NCI-H1436 (cell line): Measurements from ENCODE around the gene NRP1.
"Not testable (repeated sequence)": the region's sequence is repeated elsewhere in the genome, so short reads cannot be mapped to it uniquely, and the experiment has no call there.

Source experiments
- DNase-seq: peaks from one replicate; lab custom pipeline; 2025; lab: John Stamatoyannopoulos, UW

The NRP1 gene

DNA sequence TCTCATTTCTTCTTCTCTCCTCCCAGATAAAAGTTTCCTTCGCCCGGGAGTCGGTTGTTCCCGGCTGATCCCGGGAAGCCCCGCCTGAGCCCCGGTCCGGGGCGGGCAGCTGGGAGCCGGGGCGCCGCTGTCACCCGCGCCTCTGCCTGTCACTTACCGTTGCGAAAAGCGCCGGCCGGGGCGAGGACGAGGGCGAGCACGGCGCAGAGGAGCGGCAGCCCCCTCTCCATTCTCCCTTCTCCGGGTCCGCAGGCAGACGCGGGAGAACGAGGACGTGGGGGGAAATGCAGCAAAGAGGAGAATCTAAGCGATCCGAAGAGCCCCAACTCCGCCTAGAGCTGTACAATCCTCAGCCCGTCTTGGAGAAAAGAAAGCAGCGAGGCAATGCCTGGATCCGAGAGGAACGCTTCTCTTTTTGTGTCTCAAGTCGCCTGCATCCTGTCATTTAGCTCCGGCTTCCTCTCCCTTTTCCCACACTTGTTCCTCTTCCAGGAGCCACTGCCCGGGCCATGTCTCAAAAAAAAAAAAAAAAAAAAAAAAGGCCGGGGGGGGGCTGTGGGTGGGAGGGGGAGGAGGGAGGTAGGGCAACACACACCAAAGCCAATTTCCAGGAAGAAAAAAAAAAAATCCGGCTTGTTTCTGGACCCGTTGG is at the start of gene NRP1:
TSS of gene NRP1 (minus strand) at position 515 of the 652 bp plus-strand sequence. CDS start at position 230, 285 bp downstream.
- DNase-seq = no peak

DNA sequence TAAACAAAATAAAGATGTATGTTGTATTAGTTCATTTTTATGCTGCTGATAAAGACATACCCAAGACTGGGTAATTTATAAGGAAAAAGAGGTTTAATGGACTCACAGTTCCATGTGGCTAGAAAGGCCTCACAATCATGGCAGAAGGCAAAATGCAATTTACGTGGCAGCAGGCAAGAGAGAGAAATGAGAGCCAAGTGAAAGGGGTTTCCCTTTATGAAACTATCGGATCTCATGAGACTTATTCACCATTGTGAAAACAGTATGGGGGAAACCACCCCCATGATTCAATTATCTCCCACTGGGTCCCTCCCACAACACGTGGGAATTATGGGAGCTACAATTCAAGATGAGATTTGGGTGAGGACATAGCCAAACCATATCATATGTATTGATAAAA is 49.7 kb upstream of the NRP1 start:
- DNase-seq = not testable (repeated sequence)

DNA sequence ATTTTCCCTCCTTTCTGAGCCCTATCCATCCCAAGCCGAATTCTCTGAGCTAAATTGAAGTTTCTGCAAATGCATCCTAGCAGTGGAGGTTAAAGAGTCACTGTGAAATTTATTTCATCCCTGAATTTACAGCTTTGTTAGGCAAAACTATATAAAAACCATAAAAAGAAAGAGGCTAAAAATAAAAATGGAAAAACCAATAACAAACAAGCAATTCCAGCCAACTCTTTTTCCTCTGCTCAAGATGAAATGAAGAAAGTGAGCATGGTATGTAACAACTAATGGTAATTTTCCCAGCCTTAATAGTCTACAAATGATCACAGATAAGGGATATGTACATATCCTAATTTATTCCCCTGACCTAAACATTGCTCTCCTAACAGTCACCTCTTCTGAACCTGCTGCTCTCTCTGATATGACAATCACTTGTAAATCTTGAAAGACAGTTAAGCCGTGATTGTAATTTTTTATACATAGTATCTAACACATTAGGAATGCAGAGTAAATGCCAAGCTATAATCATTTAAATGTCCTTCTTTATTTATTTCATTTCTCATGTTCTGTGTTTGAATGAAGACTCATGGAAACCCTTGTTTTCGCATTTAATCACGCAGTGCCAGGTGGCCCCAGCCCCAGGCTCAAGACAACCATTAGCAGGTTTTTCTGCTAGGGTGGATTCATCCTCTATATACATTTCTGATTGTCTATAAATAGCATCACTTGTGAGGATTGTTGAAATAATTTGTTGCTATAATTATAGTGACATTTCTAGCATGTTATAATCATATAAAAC is 48.6 kb upstream of the NRP1 start:
- DNase-seq = no peak

DNA sequence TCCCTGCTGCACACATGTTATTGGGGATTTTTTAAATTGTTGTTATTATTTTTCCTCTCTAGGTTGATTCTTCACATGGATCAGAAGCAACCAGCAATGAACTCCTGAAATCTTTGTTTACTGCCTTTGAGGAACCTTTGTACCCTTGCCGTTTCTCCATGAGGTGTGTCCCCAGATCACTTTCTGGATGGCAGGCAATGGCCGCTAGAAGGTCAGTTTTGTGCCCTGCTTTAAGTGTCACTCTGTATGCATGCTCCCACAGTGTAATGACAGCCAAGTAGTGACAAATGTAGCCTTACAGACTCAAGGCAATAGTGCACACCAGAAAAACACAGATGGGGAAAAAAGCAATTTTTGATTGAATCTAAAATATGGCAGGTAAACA is 47.7 kb upstream of the NRP1 start:
- DNase-seq = no peak

DNA sequence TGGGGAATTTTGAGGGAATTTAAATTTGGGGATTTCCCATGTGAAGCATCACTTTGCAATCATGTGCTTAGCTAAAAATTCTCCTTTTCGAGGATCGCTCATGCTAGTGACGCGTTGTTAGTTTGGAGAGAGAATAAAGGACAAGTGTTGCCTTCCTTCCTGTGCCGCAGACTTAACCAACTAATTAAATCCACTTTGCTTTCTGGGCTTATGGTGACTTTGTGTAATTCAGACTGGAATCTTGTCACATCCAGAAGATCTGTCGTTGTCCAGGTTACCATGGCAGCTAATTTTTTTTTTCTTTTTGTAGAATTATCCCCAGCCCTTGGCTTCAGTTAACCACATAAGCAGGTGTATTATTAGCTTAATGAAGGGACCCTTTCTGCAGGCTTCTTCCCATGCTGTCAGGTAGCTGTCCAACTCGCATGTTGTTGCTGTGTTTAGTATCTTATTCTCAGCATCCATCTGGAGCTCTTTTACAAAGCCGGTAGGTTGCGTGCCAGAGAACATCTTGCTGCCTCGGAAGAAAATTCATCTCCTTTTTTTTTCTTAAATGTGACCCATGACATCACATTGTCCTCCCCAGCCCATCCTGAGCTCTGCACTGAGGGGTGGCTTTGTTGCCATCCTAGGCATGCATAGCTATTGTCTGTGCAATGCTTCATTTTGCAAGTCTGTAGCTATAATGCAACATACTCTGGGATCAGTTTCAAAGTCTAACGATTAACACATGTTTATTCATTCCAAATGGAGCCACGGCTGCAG is 47.2 kb upstream of the NRP1 start:
- DNase-seq = no peak

DNA sequence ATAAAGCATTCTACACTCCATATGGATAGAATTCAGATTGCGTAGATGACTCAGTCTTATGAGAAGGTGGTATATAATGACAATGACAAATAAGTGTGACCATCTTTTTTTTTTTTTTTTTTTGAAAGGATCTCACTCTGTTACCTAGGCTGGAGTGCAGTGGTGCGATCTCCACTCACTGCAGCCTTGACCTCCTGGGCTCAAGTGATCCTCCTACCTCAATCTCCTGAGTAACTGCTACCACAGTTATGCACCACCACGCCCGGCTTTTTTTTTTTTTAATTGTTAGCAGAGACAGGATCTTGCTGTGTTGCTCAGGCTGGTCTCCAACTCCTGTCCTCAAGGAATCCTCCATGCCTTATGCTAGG is 43.2 kb upstream of the NRP1 start:
- no peak for DNase-seq

DNA sequence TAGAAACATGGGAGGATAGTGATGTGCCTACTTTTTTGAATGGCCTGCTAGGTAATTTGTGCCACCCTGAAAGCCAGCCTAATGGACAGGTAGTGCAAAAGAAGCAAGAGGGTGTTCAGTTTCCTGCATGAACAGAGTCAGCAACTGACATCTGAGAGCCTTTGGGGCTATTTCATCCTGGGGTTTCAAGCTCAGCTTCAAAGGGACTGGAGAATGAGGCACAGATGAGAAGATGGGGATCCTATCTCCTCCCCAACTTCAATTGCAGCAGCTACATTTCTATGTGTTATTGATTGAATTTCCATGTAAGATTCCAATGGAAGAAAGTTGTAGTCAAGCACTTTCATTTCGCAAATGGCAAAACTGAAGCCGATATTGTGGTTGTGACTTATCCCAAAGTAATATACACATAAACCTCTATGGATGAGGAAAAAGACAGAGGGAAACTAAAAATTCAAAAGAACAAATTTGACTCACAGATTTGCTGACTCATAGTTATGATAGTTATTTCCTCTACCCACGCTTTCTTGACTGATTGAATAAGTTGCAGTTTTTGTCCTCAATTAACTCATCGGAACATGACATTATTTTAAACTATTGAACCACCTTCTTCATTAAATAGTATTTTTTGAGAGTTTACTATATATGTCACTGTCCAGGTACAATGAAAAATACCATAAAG is 42.6 kb upstream of the NRP1 start:
- DNase-seq = no peak

DNA sequence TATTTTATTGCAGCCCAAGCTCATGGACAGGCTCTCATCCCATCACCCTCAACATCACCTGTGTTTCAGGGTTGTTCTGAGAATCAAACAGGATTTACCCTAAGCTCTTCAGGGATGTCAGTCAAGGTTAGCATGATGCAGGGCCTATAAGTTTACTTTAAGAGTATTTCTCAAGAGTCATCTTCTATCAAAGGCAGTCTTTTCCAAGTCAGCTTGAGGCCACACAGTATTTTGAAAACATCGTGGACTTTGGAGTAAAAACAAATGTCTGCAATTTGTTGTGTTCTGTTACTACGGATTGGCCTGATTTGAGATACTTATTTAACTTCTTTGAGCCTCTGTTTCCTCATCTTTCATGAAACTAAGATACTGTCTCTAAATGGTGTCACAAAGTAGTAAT is 42.0 kb upstream of the NRP1 start:
- DNase-seq = no peak

DNA sequence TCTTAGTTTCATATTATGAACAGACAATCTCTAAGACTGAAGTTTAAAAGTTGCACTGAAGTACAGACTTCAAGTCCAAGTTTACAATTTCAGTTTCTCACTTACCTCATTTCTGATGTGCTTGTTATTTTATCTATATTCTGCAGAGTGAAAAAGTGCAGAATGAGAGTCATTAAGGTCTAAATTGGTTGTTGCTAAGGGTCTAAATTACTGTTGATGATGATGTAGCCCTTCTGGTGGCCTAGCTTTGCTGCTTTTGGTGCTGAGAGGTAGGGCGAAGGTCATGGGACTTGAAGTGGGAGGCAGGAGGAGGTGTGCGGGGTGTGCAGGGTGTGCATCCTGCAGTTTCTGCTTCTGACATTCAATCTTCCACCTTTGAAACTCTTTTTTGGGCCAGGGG is 38.8 kb upstream of the NRP1 start:
- DNase-seq = no peak

DNA sequence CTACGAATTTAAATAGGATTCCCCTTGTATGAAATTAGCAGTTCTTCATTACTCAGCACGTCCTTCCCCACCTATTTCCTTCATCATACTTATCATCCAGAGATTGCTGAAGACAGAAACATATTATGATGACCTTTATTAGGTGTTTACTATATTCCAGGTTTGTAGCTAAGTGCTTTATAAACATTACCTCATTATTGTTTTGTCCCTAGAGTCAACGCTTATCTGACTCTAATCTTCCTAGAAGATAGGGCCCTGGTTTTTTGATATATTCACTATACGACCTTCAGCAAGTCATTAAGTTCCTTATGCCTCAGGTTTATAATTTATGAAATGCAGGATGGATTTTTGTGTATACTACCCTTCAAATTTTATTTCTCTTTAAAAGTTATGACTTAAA is 36.8 kb upstream of the NRP1 start:
- no peak for DNase-seq

DNA sequence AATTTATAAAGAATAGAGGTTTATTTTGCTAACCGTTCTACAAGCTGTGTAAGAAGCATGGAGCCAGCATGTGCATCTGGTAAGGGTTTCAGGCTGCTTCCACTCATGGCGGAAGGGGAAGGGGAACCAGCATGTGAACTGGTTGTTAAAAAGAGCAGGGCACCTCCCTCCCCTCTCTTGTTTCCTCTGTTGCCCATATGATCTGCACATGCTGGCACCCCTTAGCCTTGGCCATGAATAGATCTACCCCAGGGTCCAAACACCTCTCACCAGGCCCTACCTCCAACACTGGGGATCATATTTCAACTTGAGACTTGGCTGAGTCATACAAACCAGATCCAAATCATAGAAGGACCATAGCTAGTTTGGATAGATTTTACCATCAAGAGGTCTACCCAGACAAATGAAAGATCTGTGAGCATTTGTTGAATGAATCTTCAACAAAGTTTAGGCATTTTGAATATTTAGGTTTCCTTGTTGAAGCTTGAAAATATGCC is 36.0 kb upstream of the NRP1 start:
- no peak for DNase-seq

DNA sequence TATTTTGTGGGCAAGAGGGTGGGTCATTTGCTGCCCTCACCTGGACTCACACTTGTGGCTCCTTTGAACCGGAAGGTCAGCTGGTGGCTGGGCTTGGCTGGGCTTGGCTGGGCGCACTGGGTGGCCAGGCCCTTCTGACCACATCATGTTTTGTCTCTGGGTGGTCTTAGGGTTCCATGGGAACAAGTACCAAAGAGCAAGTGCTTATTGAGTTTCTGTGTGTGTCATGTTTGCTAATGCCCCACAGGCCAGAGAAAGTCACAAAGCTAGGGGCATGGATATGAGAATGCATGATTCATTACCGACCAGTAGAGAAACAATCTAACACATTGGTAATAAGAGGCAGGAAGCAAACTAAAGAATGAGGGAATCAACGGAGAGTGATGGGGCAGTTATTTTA is 33.6 kb upstream of the NRP1 start:
- no peak for DNase-seq

DNA sequence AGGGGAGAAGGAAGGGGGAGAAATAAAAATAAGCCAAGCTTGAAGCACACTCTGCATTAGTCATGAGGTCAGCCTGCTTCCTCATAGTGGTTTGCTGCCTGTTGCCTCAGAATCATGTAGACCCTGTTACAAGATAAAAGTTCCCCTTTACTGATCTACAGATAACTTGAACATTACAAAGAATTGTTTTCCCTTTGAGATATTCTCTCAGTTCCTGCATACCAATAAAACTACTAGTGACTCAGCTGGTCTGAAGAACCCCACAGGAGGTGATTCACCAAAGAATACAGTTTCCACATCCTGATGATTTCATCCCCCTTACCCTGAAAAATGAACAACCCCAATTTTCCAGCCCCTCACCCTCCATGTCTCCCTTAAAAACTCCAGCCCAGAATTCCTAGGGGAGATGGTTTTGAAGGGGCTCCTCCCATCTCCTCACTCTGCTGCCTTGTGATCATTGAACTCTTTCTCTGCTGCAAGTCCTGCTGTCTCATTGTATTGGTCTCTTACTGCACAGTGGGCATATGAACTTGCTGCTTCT is 31.5 kb upstream of the NRP1 start:
- DNase-seq = no peak

DNA sequence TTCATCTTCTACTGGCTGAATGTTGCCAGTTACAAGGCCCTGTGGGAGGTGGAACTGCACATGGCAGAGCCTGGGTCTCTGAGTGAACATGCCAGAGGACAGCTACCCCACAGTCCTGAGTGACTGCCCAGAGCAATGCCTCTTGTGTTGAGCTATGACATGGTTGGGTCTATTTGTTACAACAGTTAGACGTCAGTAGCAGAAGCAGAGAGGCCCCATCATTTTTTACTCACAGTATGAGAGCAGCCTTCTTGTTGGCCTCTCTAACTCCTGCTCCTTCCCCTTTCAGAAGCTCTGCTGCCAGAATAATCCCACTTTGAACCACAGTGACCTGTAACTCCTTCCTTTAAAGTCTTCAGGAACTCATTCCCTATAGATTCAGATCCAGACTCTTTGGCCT is 30.8 kb upstream of the NRP1 start:
- DNase-seq = no peak

DNA sequence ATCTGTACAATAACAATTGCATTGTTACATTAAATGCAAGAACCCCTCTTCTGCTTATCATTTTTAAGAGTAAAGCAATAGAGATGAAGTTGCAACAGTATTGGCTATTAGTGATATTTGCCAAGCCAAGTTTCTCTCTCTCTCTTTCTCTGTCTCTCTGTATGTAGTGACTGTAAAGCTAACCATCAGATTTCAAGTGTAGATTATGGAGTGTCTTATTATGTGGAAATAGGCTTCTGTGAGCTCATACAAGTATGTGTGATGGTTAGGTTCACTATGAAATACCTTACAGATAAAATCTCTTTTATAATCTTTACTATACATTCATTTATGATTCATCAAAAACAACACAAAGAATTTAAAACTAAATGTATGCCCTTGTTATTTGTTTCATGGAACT is 28.6 kb upstream of the NRP1 start:
- DNase-seq = no peak

DNA sequence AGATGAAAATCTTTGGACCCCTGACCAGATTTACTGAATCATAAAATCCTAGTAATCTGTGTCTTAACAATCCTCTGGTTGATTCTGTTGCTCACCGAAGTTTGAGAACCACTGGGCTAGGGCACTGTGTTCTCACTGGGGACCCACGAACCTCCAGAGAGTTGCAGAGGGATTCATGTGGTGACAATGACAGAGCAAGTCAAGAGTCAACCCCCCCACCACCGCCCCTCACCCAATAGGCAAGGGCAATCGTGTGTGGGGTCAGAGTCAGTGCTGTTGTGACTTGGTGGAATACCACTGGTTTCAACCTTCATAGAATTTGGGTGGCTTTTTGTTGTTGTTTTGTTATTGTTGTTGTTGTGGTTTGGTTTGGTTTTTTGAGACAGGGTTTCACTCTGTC is 23.5 kb upstream of the NRP1 start:
- no peak for DNase-seq

DNA sequence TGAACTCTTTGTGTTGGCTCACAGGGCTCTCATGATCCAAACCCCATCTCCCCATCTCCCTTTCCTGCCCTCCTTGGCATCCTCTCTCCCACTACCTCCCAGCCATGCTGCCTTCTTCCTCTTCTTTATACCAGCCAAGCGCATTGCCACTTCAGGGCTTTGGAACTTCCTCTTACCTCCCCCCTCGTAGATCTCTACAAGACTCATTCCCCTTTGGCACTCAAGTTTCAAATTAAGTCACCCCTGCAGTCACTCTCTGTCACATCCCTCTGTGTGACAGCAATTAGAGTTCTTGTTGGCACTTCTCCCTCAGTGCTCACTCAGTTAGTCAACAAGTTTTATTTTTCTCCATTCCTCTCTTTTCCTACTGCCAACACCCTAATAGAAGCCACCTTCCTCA is 20.8 kb upstream of the NRP1 start:
- no peak for DNase-seq

DNA sequence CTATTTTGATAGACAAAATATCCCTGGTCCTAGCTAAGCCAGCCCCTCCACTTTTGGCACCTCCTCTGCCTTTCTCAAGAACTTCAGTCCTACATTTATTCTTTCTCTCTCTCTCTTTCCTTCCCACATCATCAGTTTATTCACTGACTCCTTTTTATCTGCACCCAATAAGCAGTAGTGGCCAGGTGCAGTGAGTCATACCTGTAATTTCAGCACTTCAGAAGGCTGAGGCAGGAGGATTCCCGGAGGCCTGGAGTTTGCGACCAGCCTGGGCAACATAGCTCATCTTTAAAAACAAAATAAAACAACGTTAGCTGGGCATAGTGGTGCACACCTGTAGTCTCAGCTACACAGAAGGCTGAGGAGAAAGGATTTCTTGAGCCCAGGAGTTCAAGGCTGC is 19.4 kb upstream of the NRP1 start:
- DNase-seq = no peak

DNA sequence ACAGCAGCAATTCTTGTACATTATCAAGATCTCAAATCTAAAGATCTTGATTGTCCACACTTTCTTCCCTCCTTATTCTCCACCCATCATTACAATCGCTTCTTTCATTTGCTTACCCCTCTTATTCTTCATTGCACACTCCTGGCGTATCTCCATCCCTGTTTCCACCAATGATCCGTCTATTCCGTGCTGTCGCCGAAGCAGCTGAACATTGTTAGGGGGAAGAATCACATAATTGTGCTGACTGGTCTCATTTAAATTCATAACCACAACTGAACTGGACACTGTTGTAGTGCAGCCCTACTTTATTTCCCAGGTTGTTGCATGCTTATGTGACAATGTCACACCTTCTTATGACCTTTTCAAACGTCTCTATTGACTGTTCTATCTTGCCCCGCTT is 18.9 kb upstream of the NRP1 start:
- DNase-seq = no peak

DNA sequence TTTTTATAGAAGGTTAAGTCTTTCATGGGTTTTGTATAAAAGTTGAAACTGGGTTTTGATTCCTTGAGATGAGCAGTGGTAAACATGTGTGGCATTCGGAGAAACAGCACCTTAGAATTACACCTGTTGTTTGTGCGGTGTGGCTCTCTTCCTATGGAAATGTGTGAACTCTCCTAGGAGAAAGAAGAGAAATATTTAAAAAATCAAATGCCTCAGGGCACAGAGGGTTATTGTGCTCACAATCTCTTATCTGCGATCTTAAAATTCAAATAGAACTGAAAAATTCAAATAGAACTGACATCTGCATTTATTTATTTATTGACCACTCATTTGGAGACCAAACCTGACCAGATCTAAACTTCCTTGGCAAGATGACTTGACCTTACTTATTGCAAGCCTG is 18.1 kb upstream of the NRP1 start:
- DNase-seq = no peak

DNA sequence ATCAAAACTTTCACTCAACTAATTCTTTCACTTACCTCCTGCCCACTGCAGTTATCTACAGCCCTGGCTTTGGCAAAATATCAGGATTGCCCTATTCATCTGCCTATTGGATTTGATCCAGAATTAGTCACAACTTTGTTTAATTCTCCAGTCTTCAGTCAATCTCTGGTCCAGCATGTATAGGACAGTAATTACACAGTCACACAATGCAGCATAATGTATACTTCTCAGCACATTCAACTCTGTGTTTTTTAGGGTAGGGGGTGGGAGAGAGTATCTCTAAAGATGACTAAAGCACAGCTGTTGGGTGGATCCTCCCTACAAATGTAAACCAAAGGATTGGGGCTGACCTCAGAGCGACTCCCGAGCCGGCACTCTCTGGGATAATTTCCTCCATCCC is 17.7 kb upstream of the NRP1 start:
- DNase-seq = no peak

DNA sequence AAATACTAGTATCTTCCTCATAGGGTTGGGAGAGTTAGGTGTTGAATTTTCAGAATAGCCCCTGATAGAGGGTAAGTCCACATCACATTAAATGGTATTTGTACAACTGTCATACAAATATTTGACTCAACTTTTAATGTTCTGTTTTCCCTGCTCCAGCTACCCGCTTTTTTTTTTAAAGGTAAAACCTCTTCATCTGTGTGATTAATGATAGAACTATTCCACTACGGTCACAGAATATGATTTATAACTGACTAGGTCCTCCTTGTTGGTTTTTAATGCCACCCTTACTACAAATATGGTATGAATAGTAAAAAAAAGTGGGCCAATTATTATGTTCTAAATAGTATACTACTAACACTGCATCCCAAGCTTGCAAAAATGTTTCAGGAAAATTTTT is 15.6 kb upstream of the NRP1 start:
- no peak for DNase-seq
